Heart left ventricle (tissue), 13 donors: ENCODE measurements around the gene GPT2.

Experiments used
- CTCF ChIP-seq, 12 donors: fragments of 200-600 bp; sonication (generic) in 4 of 12; IDR thresholded peaks; one replicate each; pipeline versions ENCODE4 v1.5.0 to v1.8.0; 2018 to 2022; ENCODE audit warnings: antibody characterized with exemption in 12 of 12, mild to moderate bottlenecking in 5 of 12
- POLR2A ChIP-seq, 2 donors: fragments of 450-650 bp; IDR thresholded peaks; one replicate each; pipeline ENCODE4 v1.6.1; 2017; ENCODE audit warnings: antibody characterized with exemption in 2 of 2, mild to moderate bottlenecking in 2 of 2, moderate library complexity in 2 of 2
- donor health status: ischemic (EF 13 %, LVEDD 7.1; RV severe dilation, severe dysfunction).
- donor health status: DM: no; HTN: yes; CAD: no.
- donor health status: DM: no; HTN: no; CAD: no.
- donor health status: ischemic (EF 25% LVEDD 6.9; RV normal size, moderate dysfunction).
- donor health status: ischemic (EF 25% LVEDD 5.7; RV mildly dilated, moderate dysfunction).
- donor health status: ischemic (EF 35%, LVEDD 5.7; RV mildly dilated, moderate dysfunction).
- donor health status: nonischemic (EF 11% LVEDD 7.7; RV severe dilation, severe dysfunction).
- donor health status: DM: yes; HTN: yes; CAD: no.
- donor health status: PGD.
- donor health status: ischemic (EF 29% LVEDD 5.4; RV normal size, mild dysfunction).
- donor health status: nonischemic (EF 23%, LVEDD 6.1; RV moderate dilation, normal function).

GRCh38 chr16:46896314-46896968, 12.3 kb downstream of the GPT2 start:
- TF ChIP-seq CTCF (IDR thresholded peaks at IDR 0.05) (no peak), POLR2A (IDR thresholded peaks at IDR 0.05) (no peak)
